Trophoblast cell (in vitro differentiated cells and primary cell): ENCODE data around the gene RCOR2.
"Not testable (repeated sequence)": the region's sequence is repeated elsewhere in the genome, so short reads cannot be mapped to it uniquely, and the experiment has no call there.

Source experiments
- DNase-seq, 2 donors: peaks; one replicate each; pipeline ENCODE4 v3.0.0-alpha.2; 2016
- H2AFZ ChIP-seq: 2 replicates; pipeline ENCODE4 v1.6.1; 2013; ENCODE audit warnings: low read length, moderate library complexity, mild to moderate bottlenecking; ENCODE audit not compliant: insufficient read depth, poor library complexity
- H2AK5ac ChIP-seq: 2 replicates; pipeline ENCODE4 v1.6.1; 2013; ENCODE audit warnings: mild to moderate bottlenecking, low read length
- H2BK120ac ChIP-seq: 2 replicates; pipeline ENCODE4 v1.6.1; 2013; ENCODE audit warnings: low read length, mild to moderate bottlenecking, moderate library complexity; ENCODE audit not compliant: insufficient read depth, poor library complexity
- H2BK12ac ChIP-seq: 2 replicates; pipeline ENCODE4 v1.6.1; 2013; ENCODE audit warnings: mild to moderate bottlenecking, low read length, moderate library complexity
- H2BK5ac ChIP-seq: 2 replicates; pipeline ENCODE4 v1.6.1; 2013; ENCODE audit warnings: low read length, low read depth, moderate library complexity, mild to moderate bottlenecking; ENCODE audit not compliant: poor library complexity
- H3K14ac ChIP-seq: 2 replicates; pipeline ENCODE4 v1.6.1; 2013; ENCODE audit warnings: mild to moderate bottlenecking, low read length
- H3K18ac ChIP-seq: 2 replicates; pipeline ENCODE4 v1.6.1; 2013; ENCODE audit warnings: mild to moderate bottlenecking, low read length
- H3K23ac ChIP-seq: 2 replicates; pipeline ENCODE4 v1.6.1; 2013; ENCODE audit warnings: low read length
- H3K27ac ChIP-seq: 2 replicates; pipeline ENCODE4 v1.5.1; 2013; ENCODE audit warnings: low read depth, mild to moderate bottlenecking, inconsistent platforms, low read length, moderate library complexity
- H3K27me3 ChIP-seq: 2 replicates; pipeline ENCODE4 v1.6.1; 2013; ENCODE audit warnings: inconsistent platforms, mild to moderate bottlenecking, low read length, moderate library complexity; ENCODE audit not compliant: insufficient read depth
- H3K36me3 ChIP-seq, 2 experiments: 1 replicate in 1 of 2; 2 replicates in 1 of 2; pipeline ENCODE4 v1.6.1; 2013; ENCODE audit warnings: low read length in 2 of 2, mild to moderate bottlenecking in 2 of 2, moderate library complexity in 1 of 2; ENCODE audit not compliant: insufficient read depth in 2 of 2, control insufficient read depth in 1 of 2
- H3K4ac ChIP-seq: 2 replicates; pipeline ENCODE4 v1.6.1; 2013; ENCODE audit warnings: low read depth, mild to moderate bottlenecking, low read length, moderate library complexity
- H3K4me1 ChIP-seq, 2 experiments: 1 replicate in 1 of 2; 2 replicates in 1 of 2; pipeline ENCODE4 v1.6.1; 2013; ENCODE audit warnings: low read length in 2 of 2, mild to moderate bottlenecking in 2 of 2, moderate library complexity in 1 of 2; ENCODE audit not compliant: insufficient read depth in 2 of 2, control insufficient read depth in 1 of 2
- H3K4me2 ChIP-seq: 2 replicates; pipeline ENCODE4 v1.6.1; 2013; ENCODE audit warnings: inconsistent platforms, mild to moderate bottlenecking, low read length, moderate library complexity
- H3K4me3 ChIP-seq: 2 replicates; pipeline ENCODE4 v1.5.1; 2013; ENCODE audit warnings: mild to moderate bottlenecking, low read depth, low read length, inconsistent platforms
- H3K79me1 ChIP-seq: one replicate; pipeline ENCODE4 v1.6.1; 2013; ENCODE audit warnings: low read length
- H3K79me2 ChIP-seq: 2 replicates; pipeline ENCODE4 v1.6.1; 2013; ENCODE audit warnings: low read length, mild to moderate bottlenecking; ENCODE audit not compliant: control insufficient read depth, insufficient read depth, poor library complexity
- H3K9ac ChIP-seq: 2 replicates; pipeline ENCODE4 v1.6.1; 2013; ENCODE audit warnings: mild to moderate bottlenecking, low read length
- H3K9me3 ChIP-seq: 2 replicates; pipeline ENCODE4 v1.6.1; 2013; ENCODE audit warnings: low read depth, mild to moderate bottlenecking, control low read depth, inconsistent platforms, low read length; ENCODE audit not compliant: insufficient read depth
- H4K12ac ChIP-seq: 2 replicates; pipeline ENCODE4 v1.6.1; 2013; ENCODE audit warnings: low read depth, mild to moderate bottlenecking, low read length, moderate library complexity
- H4K8ac ChIP-seq: 2 replicates; pipeline ENCODE4 v1.6.1; 2013; ENCODE audit warnings: low read depth, mild to moderate bottlenecking, low read length, moderate library complexity
- H4K91ac ChIP-seq: one replicate; pipeline ENCODE4 v1.6.1; 2013; ENCODE audit warnings: low read depth, mild to moderate bottlenecking, low read length, moderate library complexity
- WGBS: extraction: QIAGEN DNeasy Blood & Tissue Kit; methylation state at CpG from one replicate; pipeline ENCODE4 v1.1.7; 2013; ENCODE audit warnings: missing lambda C conversion rate; ENCODE audit not compliant: insufficient read length, insufficient coverage; ENCODE audit errors: extremely low coverage; 5-methylcytosine and 5-hydroxymethylcytosine counted together

The RCOR2 gene

DNA sequence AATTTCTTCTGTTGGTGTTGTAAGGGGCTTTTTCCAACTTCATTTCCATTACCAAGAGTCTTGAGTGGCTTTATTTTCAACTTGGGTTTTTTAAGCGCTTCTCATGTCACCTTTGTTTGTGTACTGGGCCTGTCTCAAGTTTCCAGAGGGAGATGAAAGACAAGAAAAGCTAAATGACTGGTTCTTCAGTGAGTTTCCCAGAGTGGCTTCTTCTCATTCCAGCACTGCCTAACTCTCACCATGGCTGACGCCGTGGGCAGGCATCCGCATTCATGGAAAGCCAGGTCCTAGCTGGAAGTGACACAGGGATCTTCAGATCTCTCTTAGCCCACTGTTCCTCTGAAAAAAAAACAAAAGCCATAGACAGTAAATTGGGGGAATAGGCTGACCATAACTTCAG lies 49.5 kb downstream of the RCOR2 start:
- Histone ChIP-seq H4K91ac (no peak overlapping the region), H3K79me1 (peaks cover 3% of the 10 kb centered on the region), H3K27ac (no peak overlapping the region), H2AK5ac (no peak overlapping the region), H3K9ac (no peak overlapping the region), H3K23ac (no peak overlapping the region), H3K4me2 (no peak overlapping the region), H3K14ac (no peak overlapping the region), H3K4ac (peak overlapping the region; percentile 15), H2AFZ (no peak overlapping the region), H3K9me3 (no peaks in the 10 kb centered on the region), H4K8ac (no peak overlapping the region), H2BK5ac (no peak overlapping the region), H2BK12ac (no peak overlapping the region), H3K4me1 (peaks cover 13 to 21% of the 10 kb centered on the region in 2 experiments), H3K36me3 (peaks cover 7 to 14% of the 10 kb centered on the region in 2 experiments), H3K18ac (no peak overlapping the region), H3K79me2 (peaks cover 16% of the 10 kb centered on the region), H4K12ac (no peak overlapping the region), H2BK120ac (no peak overlapping the region), H3K27me3 (no peaks in the 10 kb centered on the region), H3K4me3 (no peak overlapping the region)
- DNase-seq: peak; percentile 76 to 87
- no CpG with 5 or more reads among the region's 4 CpGs for WGBS

- peaks cover 9 to 16% of the 10 kb centered on the region in 2 experiments for H3K4me1 ChIP-seq
- H2BK12ac ChIP-seq: no peak overlapping the region
- H3K79me2 ChIP-seq: peaks cover 18% of the 10 kb centered on the region
- H3K27ac ChIP-seq: no peak overlapping the region
- no peak overlapping the region for H3K9ac ChIP-seq
- H4K12ac ChIP-seq: no peak overlapping the region
- H2AFZ ChIP-seq: no peak overlapping the region
- H3K4me2 ChIP-seq: no peak overlapping the region
- H2BK5ac ChIP-seq: no peak overlapping the region
- H3K9me3 ChIP-seq: no peaks in the 10 kb centered on the region
- H3K79me1 ChIP-seq: peaks cover 3% of the 10 kb centered on the region
- no peak overlapping the region for H3K23ac ChIP-seq
- H3K36me3 ChIP-seq: peaks cover 12 to 20% of the 10 kb centered on the region in 2 experiments
- no peak overlapping the region for H3K18ac ChIP-seq
- no peaks in the 10 kb centered on the region for H3K27me3 ChIP-seq
- no peak overlapping the region for H3K14ac ChIP-seq
- H3K4ac ChIP-seq: no peak overlapping the region
- no peak overlapping the region for H2AK5ac ChIP-seq
- no peak overlapping the region for H3K4me3 ChIP-seq
- H2BK120ac ChIP-seq: no peak overlapping the region
- H4K8ac ChIP-seq: no peak overlapping the region
- DNase-seq: no peak
- WGBS: no CpG with 5 or more reads among the region's 4 CpGs
- H4K91ac ChIP-seq: no peak overlapping the region
These were observed 50.8 kb downstream of the RCOR2 start for GRCh38 chr11:63866211-63866610.

DNA sequence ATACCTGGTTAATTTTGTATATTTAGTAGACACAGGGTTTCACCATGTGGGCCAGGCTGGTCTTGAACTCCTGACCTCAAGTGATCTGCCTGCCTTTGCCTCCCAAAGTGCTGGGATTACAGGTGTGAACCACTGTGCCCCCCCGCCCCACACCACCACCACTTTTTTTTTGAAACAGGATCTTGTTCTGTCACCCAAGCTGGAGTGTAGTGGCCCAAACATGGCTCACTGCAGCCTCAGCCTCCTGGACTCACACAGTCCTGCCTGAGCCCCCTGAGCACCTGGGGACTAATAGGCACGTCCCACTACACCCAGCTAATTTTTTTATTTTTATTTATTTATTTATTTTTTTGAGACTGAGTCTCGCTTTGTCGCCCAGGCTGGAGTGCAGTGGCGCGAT lies 53.3 kb downstream of the RCOR2 start:
- H3K79me1 ChIP-seq: not testable (repeated sequence)

GRCh38 chr11:63862923-63863322 lies 54.0 kb downstream of the RCOR2 start:
- peaks cover 16 to 17% of the 10 kb centered on the region in 2 experiments for H3K36me3 ChIP-seq
- no peak overlapping the region for H3K4me3 ChIP-seq
- peaks cover 0 to 3% of the 10 kb centered on the region in 2 experiments for H3K4me1 ChIP-seq
- H3K79me2 ChIP-seq: peaks cover 12% of the 10 kb centered on the region
- H2AFZ ChIP-seq: no peak overlapping the region
- no peak overlapping the region for H2BK120ac ChIP-seq
- no peak overlapping the region for H3K23ac ChIP-seq
- no peak overlapping the region for H2BK12ac ChIP-seq
- H3K4me2 ChIP-seq: no peak overlapping the region
- peaks cover 3% of the 10 kb centered on the region for H3K79me1 ChIP-seq
- H2BK5ac ChIP-seq: no peak overlapping the region
- no peak overlapping the region for H3K14ac ChIP-seq
- no peak overlapping the region for H3K9ac ChIP-seq
- H3K9me3 ChIP-seq: no peaks in the 10 kb centered on the region
- H2AK5ac ChIP-seq: no peak overlapping the region
- no peak overlapping the region for H4K91ac ChIP-seq
- no CpG with 5 or more reads among the region's 4 CpGs for WGBS
- H3K27ac ChIP-seq: no peak overlapping the region
- no peak for DNase-seq
- no peaks in the 10 kb centered on the region for H3K27me3 ChIP-seq
- H4K8ac ChIP-seq: no peak overlapping the region
- H3K18ac ChIP-seq: no peak overlapping the region
- no peak overlapping the region for H4K12ac ChIP-seq
- no peak overlapping the region for H3K4ac ChIP-seq

More for the DNA sequence above, 53.3 kb downstream of the RCOR2 start:
- not testable (repeated sequence) for H2AFZ ChIP-seq, H2BK12ac ChIP-seq, H4K91ac ChIP-seq, H2BK120ac ChIP-seq, H2AK5ac ChIP-seq, DNase-seq, H3K9ac ChIP-seq, H3K14ac ChIP-seq, H4K12ac ChIP-seq, H3K23ac ChIP-seq, H3K4ac ChIP-seq, H3K9me3 ChIP-seq, H3K4me1 ChIP-seq, H4K8ac ChIP-seq, H3K4me3 ChIP-seq, H3K4me2 ChIP-seq, H3K27me3 ChIP-seq, H2BK5ac ChIP-seq, H3K27ac ChIP-seq, H3K18ac ChIP-seq
- WGBS: no CpG with 5 or more reads among the region's 6 CpGs
- Histone ChIP-seq H3K79me2 (peaks cover 14% of the 10 kb centered on the region), H3K36me3 (peaks cover 16 to 17% of the 10 kb centered on the region in 2 experiments)
